ENCODE data around the gene ZNF557.
A peak's percentile ranks its signal among the peaks of the same experiment; 100 is the strongest.

DNA sequence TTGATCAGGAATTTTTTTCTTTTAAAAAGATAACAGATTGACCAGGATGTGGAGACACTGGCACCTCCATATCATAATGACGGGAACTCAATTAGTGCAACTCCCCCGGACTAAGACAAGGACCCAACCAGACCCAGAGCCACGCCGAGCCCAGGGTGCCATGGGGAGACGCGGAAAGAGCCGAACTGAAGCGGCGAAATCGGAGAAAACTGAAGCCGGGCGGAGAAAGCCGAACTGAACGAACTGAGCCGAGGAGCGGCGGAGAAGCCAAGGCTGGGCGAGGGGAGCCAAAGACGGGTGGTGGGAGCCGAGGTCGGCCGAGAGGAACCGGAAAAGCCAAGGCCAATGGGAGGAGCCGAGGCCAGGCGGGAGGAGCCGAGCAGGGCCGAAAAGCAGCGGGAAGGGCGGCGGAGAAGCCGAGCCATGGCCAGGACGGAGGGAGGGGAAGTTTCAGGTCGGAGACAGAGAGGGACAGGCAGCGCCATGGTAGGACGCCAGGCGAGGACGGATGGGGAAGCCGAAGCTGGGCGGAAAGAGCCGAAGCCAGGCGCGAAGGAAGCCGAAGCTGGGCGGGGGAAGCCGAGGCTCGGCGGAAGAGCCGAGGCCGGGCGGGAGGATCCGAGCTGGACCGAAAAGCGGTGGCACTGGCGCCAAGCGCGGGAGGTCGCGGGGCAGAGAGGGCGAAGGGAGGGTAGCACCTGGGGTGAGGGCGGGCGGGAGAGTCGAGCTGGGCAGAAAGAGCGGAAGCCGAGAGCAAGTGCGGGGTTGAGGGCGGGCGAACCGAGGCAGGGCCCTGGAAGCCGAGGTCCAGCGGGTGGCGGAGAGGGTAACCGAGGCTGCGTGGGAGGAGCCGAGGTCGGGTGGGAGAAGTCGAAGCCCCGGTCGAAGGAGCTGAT is 29.4 kb downstream of the ZNF557 start:
- TF ChIP-seq CTCF (IDR thresholded peaks at IDR 0.05; ENCODE audit: control extremely low read depth in 1 of 3, insufficient read depth in 1 of 3, low read depth in 1 of 3, low read length in 3 of 3) (no peak), EZH2 (IDR thresholded peaks at IDR 0.05; ENCODE audit: low read depth, low read length, severe bottlenecking) (no peak), CBX5 (IDR thresholded peaks at IDR 0.05; ENCODE audit: low read depth, low read length) (no peak), JUN (IDR thresholded peaks at IDR 0.05; ENCODE audit: low read depth, low read length) (no peak), POLR2A (IDR thresholded peaks at IDR 0.05; ENCODE audit: control extremely low read depth in 1 of 2, low read depth in 2 of 2, low read length in 2 of 2) (peak; percentile 69 to 73), MAFK (IDR thresholded peaks at IDR 0.05; ENCODE audit: low read depth, low read length) (no peak)

All from H1 (cell line).